ENCODE measurements around the gene ARIH1.

- TF ChIP-seq POLR2A (IDR thresholded peaks at IDR 0.05) = no peak
- no peak for TF ChIP-seq CTCF (IDR thresholded peaks at IDR 0.05)
These were observed 23.3 kb upstream of the ARIH1 start for GRCh38 chr15:72450805-72451204.

Measured in vagina (tissue), 2 donors.